Peyer's patch (tissue), 4 donors: ENCODE measurements around the gene HBG2.

Experiments used
- CTCF ChIP-seq, 6 experiments: fragments of 450-650 bp in 4 of 6; fragments of 200-600 bp in 2 of 6; sonication (generic) in 1 of 6; IDR thresholded peaks; one replicate each; pipeline ENCODE4 v1.5.1; 2017 to 2019; ENCODE audit warnings: antibody characterized with exemption in 6 of 6, mild to moderate bottlenecking in 3 of 6, moderate library complexity in 1 of 6
- POLR2A ChIP-seq, 2 donors: fragments of 450-650 bp; IDR thresholded peaks; one replicate each; pipeline ENCODE4 v1.5.1; 2017; ENCODE audit warnings: antibody characterized with exemption in 2 of 2, mild to moderate bottlenecking in 2 of 2, moderate library complexity in 2 of 2

- no peak for TF ChIP-seq POLR2A (IDR thresholded peaks at IDR 0.05)
- no peak for TF ChIP-seq CTCF (IDR thresholded peaks at IDR 0.05)
Measured at GRCh38 chr11:5252919-5253265, 1.7 kb downstream of the HBG2 start.
